WTC11 (cell line): ENCODE measurements around the gene TCOF1. TPM values are rescaled to one million over a fixed set of nuclear protein-coding genes. Genes with fewer than 3 reads are reported as not detected.

Experiments
- ATAC-seq: fragments of 200-7000 bp; cut with Tn5 transposase; 2 replicates; pipeline ENCODE4 v1.10.0; 2021; ENCODE audit warnings: mild to moderate bottlenecking, moderate library complexity
- CTCF ChIA-PET: fragments of 300-600 bp; sonication (Branson Sonifier 250); formaldehyde crosslinking; loops from one replicate; lab custom pipeline; 2021; ENCODE audit warnings: antibody characterized with exemption; lab: Charles Lee
- POLR2A ChIA-PET: fragments of 350-600 bp; sonication (Branson Sonifier 250); formaldehyde crosslinking; loops from one replicate; lab custom pipeline; 2021; ENCODE audit warnings: antibody characterized with exemption; lab: Charles Lee
- DNase-seq: peaks from one replicate; pipeline ENCODE4 v3.0.0; 2021; ENCODE audit warnings: low spot score
- H3K27ac Mint-ChIP-seq: 2 replicates; pipeline ENCODE4 v1.8.0; 2021; ENCODE audit warnings: mixed read lengths
- H3K27me3 Mint-ChIP-seq: 2 replicates; pipeline ENCODE4 v1.8.0; 2021; ENCODE audit warnings: low read depth, mild to moderate bottlenecking, moderate library complexity, mixed read lengths
- H3K36me3 Mint-ChIP-seq: 2 replicates; pipeline ENCODE4 v1.8.0; 2021; ENCODE audit warnings: mixed read lengths
- H3K4me1 Mint-ChIP-seq: 2 replicates; pipeline ENCODE4 v1.8.0; 2022; ENCODE audit warnings: mixed read lengths
- H3K4me3 Mint-ChIP-seq: 2 replicates; pipeline ENCODE4 v1.8.0; 2021; ENCODE audit warnings: mild to moderate bottlenecking, moderate library complexity, mixed read lengths
- H3K9me3 Mint-ChIP-seq: 2 replicates; pipeline ENCODE4 v1.8.0; 2021; ENCODE audit warnings: mixed read lengths
- FOXJ3 ChIP-seq: sonication (generic); formaldehyde crosslinking; IDR thresholded peaks from 2 replicates; pipeline ENCODE4 v1.9.0; 2021; ENCODE audit warnings: missing genetic modification reagents, mild to moderate bottlenecking, borderline replicate concordance
- GRHL2 ChIP-seq: fragments of 250-450 bp; sonication (Bioruptor Pico); IDR thresholded peaks from 2 replicates; pipeline ENCODE4 v1.8.0; 2022; ENCODE audit warnings: mild to moderate bottlenecking, moderate library complexity; ENCODE audit not compliant: insufficient replicate concordance, severe bottlenecking
- IRF2 ChIP-seq: sonication (generic); formaldehyde crosslinking; IDR thresholded peaks from 2 replicates; pipeline ENCODE4 v1.8.0; 2022; ENCODE audit warnings: low read depth, missing genetic modification reagents, borderline replicate concordance
- JUN ChIP-seq: sonication (generic); formaldehyde crosslinking; IDR thresholded peaks from 2 replicates; pipeline ENCODE4 v1.8.0; 2023; ENCODE audit warnings: mild to moderate bottlenecking, missing genetic modification reagents
- KAT7 ChIP-seq: sonication (generic); formaldehyde crosslinking; IDR thresholded peaks from 2 replicates; pipeline ENCODE4 v1.8.1; 2023; ENCODE audit warnings: missing genetic modification reagents, mild to moderate bottlenecking, borderline replicate concordance
- NFYB ChIP-seq: sonication (generic); formaldehyde crosslinking; conservative IDR thresholded peaks from 2 replicates; pipeline ENCODE4 v1.8.0; 2022; ENCODE audit warnings: low read depth, missing genetic modification reagents
- total RNA-seq: library from RNA; stranded (reverse); gene quantifications from 3 replicates; pipeline ENCODE4 v1.2.3, GENCODE V29; 2021
- TF ChIP-seq, protein P1 (sequence below): fragments of 250-450 bp; sonication (Bioruptor Pico); conservative IDR thresholded peaks from 2 replicates; pipeline ENCODE4 v1.9.0; 2021; ENCODE audit warnings: mild to moderate bottlenecking
- TF ChIP-seq, protein P2 (sequence below): sonication (generic); formaldehyde crosslinking; IDR thresholded peaks from 2 replicates; pipeline ENCODE4 v1.8.1; 2022; ENCODE audit warnings: low read depth, mild to moderate bottlenecking, moderate library complexity, missing genetic modification reagents, borderline replicate concordance
- TF ChIP-seq, protein P3 (sequence below): sonication (generic); formaldehyde crosslinking; IDR thresholded peaks from 2 replicates; pipeline ENCODE4 v1.8.0; 2022; ENCODE audit warnings: missing genetic modification reagents
- TF ChIP-seq, protein P4 (sequence below): sonication (generic); formaldehyde crosslinking; IDR thresholded peaks from 2 replicates; pipeline ENCODE4 v1.8.0; 2023; ENCODE audit warnings: mild to moderate bottlenecking, missing genetic modification reagents
- TF ChIP-seq, protein P5 (sequence below): fragments of 250-450 bp; sonication (Bioruptor Pico); IDR thresholded peaks from 2 replicates; pipeline ENCODE4 v1.9.0; 2021; ENCODE audit warnings: moderate library complexity, mild to moderate bottlenecking, inconsistent platforms, borderline replicate concordance
- TF ChIP-seq, protein P6 (sequence below): sonication (generic); formaldehyde crosslinking; IDR thresholded peaks from 2 replicates; pipeline ENCODE4 v1.8.1; 2023; ENCODE audit warnings: mild to moderate bottlenecking, missing genetic modification reagents
- TF ChIP-seq, protein P7 (sequence below): fragments of 250-450 bp; sonication (Bioruptor Pico); IDR thresholded peaks from 2 replicates; pipeline ENCODE4 v1.9.0; 2021; ENCODE audit warnings: mild to moderate bottlenecking
- TF ChIP-seq, protein P8 (sequence below): sonication (generic); formaldehyde crosslinking; IDR thresholded peaks from 2 replicates; pipeline ENCODE4 v1.8.1; 2023; ENCODE audit warnings: mild to moderate bottlenecking, moderate library complexity, missing genetic modification reagents
- TF ChIP-seq, protein P9 (sequence below): sonication (generic); formaldehyde crosslinking; IDR thresholded peaks from 2 replicates; pipeline ENCODE4 v1.8.1; 2022; ENCODE audit warnings: low read depth, missing genetic modification reagents, borderline replicate concordance
- TF ChIP-seq, protein P10 (sequence below): sonication (generic); formaldehyde crosslinking; IDR thresholded peaks from 2 replicates; pipeline ENCODE4 v1.8.1; 2023; ENCODE audit warnings: mild to moderate bottlenecking, missing genetic modification reagents, moderate library complexity
- TF ChIP-seq, protein P11 (sequence below): sonication (generic); formaldehyde crosslinking; IDR thresholded peaks from 2 replicates; pipeline ENCODE4 v1.8.0; 2022; ENCODE audit warnings: mild to moderate bottlenecking, missing genetic modification reagents

TCOF1 gene
- total RNA-seq, 1 experiment from 2014 or later = 174 TPM

DNA sequence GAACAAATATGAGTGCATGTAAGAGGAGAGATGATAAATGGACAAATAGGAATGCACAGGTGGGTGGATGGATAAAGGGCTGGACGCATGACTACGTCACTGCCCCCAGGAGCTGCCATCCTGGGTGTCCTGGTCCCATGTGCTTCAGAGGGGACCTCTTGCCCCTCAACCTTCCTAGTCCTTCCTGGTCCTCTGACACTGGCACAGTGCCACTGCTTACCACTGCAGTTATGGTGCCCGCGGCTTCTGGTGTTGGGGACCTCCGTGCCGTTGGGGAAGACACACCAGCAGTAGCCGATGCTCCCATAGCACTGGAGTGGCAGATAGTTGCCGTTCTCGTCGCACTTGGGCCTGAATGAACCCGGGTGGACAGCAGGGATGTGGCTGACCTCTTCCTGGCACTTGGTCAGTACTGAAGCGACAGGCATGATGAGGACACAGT lies 45.4 kb downstream of the TCOF1 start:
- POLR2A ChIA-PET = no interaction called here
- Mint-ChIP-seq H3K27ac (no peak overlapping the region; the same call in 1 of the 2 replicates), H3K9me3 (no peaks in the 10 kb centered on the region), H3K36me3 (peaks cover 28% of the 10 kb centered on the region), H3K27me3 (no peaks in the 10 kb centered on the region), H3K4me3 (no peak overlapping the region), H3K4me1 (peaks cover 2% of the 10 kb centered on the region; the same call in 1 of the 2 replicates)
- DNase-seq = no peak
- CTCF ChIA-PET = interaction anchor here (1.4 kb wide), 1 partner anchor 37 kb away, joined by 3 read pairs; no protein-coding TSS in a partner anchor
- ATAC-seq = no peak
- TF ChIP-seq, protein P1, sequence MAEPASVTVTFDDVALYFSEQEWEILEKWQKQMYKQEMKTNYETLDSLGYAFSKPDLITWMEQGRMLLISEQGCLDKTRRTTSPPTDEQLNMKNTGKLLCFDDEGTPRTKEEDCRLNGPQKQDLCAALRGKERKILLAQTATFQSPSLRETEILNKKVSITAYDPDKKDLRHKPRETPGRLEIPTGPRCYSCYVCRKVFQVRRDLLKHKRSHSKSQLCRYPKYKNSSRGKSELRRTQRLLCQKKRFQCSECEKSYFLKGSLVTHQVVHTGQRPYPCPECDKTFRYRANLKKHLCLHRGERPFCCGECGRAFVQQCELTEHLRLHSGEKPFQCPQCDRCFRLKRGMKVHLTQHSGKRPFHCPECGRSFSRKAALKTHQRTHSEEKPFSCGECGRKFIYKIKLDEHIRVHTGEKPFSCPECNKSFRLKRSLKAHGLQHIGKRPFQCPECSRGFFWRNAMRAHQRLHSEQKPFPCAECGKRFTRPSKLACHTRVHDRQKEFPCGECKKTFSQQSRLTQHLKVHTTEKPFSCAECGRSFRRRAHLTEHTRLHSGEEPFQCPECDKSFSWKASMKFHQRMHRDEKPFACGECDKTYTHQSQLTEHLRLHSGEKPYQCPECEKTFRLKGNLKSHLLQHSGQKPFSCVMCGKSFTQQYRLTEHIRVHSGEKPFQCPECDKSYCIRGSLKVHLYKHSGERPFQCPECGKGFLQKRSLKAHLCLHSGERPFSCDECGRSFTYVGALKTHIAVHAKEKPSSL (CRISPR knock-in tag) = no peak
- TF ChIP-seq, protein P2, sequence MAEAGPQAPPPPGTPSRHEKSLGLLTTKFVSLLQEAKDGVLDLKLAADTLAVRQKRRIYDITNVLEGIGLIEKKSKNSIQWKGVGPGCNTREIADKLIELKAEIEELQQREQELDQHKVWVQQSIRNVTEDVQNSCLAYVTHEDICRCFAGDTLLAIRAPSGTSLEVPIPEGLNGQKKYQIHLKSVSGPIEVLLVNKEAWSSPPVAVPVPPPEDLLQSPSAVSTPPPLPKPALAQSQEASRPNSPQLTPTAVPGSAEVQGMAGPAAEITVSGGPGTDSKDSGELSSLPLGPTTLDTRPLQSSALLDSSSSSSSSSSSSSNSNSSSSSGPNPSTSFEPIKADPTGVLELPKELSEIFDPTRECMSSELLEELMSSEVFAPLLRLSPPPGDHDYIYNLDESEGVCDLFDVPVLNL (CRISPR knock-in tag) = no peak
- TF ChIP-seq, protein P3, sequence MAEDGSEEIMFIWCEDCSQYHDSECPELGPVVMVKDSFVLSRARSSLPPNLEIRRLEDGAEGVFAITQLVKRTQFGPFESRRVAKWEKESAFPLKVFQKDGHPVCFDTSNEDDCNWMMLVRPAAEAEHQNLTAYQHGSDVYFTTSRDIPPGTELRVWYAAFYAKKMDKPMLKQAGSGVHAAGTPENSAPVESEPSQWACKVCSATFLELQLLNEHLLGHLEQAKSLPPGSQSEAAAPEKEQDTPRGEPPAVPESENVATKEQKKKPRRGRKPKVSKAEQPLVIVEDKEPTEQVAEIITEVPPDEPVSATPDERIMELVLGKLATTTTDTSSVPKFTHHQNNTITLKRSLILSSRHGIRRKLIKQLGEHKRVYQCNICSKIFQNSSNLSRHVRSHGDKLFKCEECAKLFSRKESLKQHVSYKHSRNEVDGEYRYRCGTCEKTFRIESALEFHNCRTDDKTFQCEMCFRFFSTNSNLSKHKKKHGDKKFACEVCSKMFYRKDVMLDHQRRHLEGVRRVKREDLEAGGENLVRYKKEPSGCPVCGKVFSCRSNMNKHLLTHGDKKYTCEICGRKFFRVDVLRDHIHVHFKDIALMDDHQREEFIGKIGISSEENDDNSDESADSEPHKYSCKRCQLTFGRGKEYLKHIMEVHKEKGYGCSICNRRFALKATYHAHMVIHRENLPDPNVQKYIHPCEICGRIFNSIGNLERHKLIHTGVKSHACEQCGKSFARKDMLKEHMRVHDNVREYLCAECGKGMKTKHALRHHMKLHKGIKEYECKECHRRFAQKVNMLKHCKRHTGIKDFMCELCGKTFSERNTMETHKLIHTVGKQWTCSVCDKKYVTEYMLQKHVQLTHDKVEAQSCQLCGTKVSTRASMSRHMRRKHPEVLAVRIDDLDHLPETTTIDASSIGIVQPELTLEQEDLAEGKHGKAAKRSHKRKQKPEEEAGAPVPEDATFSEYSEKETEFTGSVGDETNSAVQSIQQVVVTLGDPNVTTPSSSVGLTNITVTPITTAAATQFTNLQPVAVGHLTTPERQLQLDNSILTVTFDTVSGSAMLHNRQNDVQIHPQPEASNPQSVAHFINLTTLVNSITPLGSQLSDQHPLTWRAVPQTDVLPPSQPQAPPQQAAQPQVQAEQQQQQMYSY (CRISPR knock-in tag) = no peak
- TF ChIP-seq KAT7 (CRISPR knock-in tag) = no peak
- TF ChIP-seq, protein P4, sequence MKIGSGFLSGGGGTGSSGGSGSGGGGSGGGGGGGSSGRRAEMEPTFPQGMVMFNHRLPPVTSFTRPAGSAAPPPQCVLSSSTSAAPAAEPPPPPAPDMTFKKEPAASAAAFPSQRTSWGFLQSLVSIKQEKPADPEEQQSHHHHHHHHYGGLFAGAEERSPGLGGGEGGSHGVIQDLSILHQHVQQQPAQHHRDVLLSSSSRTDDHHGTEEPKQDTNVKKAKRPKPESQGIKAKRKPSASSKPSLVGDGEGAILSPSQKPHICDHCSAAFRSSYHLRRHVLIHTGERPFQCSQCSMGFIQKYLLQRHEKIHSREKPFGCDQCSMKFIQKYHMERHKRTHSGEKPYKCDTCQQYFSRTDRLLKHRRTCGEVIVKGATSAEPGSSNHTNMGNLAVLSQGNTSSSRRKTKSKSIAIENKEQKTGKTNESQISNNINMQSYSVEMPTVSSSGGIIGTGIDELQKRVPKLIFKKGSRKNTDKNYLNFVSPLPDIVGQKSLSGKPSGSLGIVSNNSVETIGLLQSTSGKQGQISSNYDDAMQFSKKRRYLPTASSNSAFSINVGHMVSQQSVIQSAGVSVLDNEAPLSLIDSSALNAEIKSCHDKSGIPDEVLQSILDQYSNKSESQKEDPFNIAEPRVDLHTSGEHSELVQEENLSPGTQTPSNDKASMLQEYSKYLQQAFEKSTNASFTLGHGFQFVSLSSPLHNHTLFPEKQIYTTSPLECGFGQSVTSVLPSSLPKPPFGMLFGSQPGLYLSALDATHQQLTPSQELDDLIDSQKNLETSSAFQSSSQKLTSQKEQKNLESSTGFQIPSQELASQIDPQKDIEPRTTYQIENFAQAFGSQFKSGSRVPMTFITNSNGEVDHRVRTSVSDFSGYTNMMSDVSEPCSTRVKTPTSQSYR = no peak
- TF ChIP-seq, protein P5, sequence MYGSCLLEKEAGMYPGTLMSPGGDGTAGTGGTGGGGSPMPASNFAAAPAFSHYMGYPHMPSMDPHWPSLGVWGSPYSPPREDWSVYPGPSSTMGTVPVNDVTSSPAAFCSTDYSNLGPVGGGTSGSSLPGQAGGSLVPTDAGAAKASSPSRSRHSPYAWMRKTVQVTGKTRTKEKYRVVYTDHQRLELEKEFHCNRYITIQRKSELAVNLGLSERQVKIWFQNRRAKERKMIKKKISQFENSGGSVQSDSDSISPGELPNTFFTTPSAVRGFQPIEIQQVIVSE (CRISPR knock-in tag) = no peak
- TF ChIP-seq NFYB = no peak
- TF ChIP-seq, protein P6, sequence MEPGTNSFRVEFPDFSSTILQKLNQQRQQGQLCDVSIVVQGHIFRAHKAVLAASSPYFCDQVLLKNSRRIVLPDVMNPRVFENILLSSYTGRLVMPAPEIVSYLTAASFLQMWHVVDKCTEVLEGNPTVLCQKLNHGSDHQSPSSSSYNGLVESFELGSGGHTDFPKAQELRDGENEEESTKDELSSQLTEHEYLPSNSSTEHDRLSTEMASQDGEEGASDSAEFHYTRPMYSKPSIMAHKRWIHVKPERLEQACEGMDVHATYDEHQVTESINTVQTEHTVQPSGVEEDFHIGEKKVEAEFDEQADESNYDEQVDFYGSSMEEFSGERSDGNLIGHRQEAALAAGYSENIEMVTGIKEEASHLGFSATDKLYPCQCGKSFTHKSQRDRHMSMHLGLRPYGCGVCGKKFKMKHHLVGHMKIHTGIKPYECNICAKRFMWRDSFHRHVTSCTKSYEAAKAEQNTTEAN (CRISPR knock-in tag) = no peak
- no peak for TF ChIP-seq JUN (CRISPR knock-in tag)
- no peak for TF ChIP-seq IRF2
- TF ChIP-seq, protein P7, sequence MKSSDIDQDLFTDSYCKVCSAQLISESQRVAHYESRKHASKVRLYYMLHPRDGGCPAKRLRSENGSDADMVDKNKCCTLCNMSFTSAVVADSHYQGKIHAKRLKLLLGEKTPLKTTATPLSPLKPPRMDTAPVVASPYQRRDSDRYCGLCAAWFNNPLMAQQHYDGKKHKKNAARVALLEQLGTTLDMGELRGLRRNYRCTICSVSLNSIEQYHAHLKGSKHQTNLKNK (CRISPR knock-in tag) = no peak
- no peak for TF ChIP-seq FOXJ3 (CRISPR knock-in tag)
- TF ChIP-seq, protein P8, sequence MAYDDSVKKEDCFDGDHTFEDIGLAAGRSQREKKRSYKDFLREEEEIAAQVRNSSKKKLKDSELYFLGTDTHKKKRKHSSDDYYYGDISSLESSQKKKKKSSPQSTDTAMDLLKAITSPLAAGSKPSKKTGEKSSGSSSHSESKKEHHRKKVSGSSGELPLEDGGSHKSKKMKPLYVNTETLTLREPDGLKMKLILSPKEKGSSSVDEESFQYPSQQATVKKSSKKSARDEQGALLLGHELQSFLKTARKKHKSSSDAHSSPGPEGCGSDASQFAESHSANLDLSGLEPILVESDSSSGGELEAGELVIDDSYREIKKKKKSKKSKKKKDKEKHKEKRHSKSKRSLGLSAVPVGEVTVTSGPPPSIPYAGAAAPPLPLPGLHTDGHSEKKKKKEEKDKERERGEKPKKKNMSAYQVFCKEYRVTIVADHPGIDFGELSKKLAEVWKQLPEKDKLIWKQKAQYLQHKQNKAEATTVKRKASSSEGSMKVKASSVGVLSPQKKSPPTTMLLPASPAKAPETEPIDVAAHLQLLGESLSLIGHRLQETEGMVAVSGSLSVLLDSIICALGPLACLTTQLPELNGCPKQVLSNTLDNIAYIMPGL (CRISPR knock-in tag) = no peak
- TF ChIP-seq, protein P9, sequence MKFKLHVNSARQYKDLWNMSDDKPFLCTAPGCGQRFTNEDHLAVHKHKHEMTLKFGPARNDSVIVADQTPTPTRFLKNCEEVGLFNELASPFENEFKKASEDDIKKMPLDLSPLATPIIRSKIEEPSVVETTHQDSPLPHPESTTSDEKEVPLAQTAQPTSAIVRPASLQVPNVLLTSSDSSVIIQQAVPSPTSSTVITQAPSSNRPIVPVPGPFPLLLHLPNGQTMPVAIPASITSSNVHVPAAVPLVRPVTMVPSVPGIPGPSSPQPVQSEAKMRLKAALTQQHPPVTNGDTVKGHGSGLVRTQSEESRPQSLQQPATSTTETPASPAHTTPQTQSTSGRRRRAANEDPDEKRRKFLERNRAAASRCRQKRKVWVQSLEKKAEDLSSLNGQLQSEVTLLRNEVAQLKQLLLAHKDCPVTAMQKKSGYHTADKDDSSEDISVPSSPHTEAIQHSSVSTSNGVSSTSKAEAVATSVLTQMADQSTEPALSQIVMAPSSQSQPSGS = no peak
- TF ChIP-seq, protein P10, sequence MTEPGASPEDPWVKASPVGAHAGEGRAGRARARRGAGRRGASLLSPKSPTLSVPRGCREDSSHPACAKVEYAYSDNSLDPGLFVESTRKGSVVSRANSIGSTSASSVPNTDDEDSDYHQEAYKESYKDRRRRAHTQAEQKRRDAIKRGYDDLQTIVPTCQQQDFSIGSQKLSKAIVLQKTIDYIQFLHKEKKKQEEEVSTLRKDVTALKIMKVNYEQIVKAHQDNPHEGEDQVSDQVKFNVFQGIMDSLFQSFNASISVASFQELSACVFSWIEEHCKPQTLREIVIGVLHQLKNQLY = no peak
- TF ChIP-seq GRHL2 (CRISPR knock-in tag) = no peak
- TF ChIP-seq, protein P11, sequence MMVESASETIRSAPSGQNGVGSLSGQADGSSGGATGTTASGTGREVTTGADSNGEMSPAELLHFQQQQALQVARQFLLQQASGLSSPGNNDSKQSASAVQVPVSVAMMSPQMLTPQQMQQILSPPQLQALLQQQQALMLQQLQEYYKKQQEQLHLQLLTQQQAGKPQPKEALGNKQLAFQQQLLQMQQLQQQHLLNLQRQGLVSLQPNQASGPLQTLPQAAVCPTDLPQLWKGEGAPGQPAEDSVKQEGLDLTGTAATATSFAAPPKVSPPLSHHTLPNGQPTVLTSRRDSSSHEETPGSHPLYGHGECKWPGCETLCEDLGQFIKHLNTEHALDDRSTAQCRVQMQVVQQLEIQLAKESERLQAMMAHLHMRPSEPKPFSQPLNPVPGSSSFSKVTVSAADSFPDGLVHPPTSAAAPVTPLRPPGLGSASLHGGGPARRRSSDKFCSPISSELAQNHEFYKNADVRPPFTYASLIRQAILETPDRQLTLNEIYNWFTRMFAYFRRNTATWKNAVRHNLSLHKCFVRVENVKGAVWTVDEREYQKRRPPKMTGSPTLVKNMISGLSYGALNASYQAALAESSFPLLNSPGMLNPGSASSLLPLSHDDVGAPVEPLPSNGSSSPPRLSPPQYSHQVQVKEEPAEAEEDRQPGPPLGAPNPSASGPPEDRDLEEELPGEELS = no peak
